Vagina (tissue), 2 donors: ENCODE results near the gene VDAC1. TPM values are rescaled to one million over a fixed set of nuclear protein-coding genes. Genes with fewer than 3 reads are reported as not detected.

Experiments used
- DNase-seq, 2 donors: peaks; one replicate each; pipeline ENCODE4 v3.0.0-alpha.2; 2017; ENCODE audit errors: extremely low spot score in 2 of 2
- H3K27ac ChIP-seq: fragments of 200-600 bp; sonication (generic); one replicate; pipeline ENCODE4 v1.5.1; 2019
- H3K27me3 ChIP-seq: fragments of 200-600 bp; sonication (generic); one replicate; pipeline ENCODE4 v1.5.1; 2019
- H3K36me3 ChIP-seq, 2 donors: fragments of 200-600 bp; sonication (generic); one replicate each; pipeline ENCODE4 v1.5.1; 2017 to 2019
- H3K4me1 ChIP-seq: fragments of 200-600 bp; sonication (generic); one replicate; pipeline ENCODE4 v1.5.1; 2019
- H3K4me3 ChIP-seq, 2 donors: fragments of 200-600 bp; sonication (generic); 1 replicate in 1 of 2; 2 replicates in 1 of 2; pipeline ENCODE4 v1.5.1; 2016 to 2019
- H3K9me3 ChIP-seq: fragments of 200-600 bp; sonication (generic); one replicate; pipeline ENCODE4 v1.5.1; 2019
- CTCF ChIP-seq, 3 experiments: fragments of 450-650 bp in 2 of 3; fragments of 200-600 bp in 1 of 3; sonication (generic) in 1 of 3; IDR thresholded peaks; one replicate each; pipeline ENCODE4 v1.5.1; 2017 to 2019; ENCODE audit warnings: antibody characterized with exemption in 3 of 3, mild to moderate bottlenecking in 2 of 3, moderate library complexity in 2 of 3
- POLR2A ChIP-seq, 2 donors: fragments of 450-650 bp; IDR thresholded peaks; one replicate each; pipeline ENCODE4 v1.6.1; 2017; ENCODE audit warnings: antibody characterized with exemption in 2 of 2, mild to moderate bottlenecking in 2 of 2, moderate library complexity in 2 of 2
- POLR2AphosphoS5 ChIP-seq, 2 donors: sonication (generic); formaldehyde crosslinking; IDR thresholded peaks; one replicate each; pipeline ENCODE4 v1.9.0; 2017; ENCODE audit warnings: antibody characterized with exemption in 2 of 2, mild to moderate bottlenecking in 2 of 2, low read depth in 1 of 2; ENCODE audit not compliant: insufficient read depth in 1 of 2
- intact Hi-C: fragments of 100-400 bp; cut with DNase I; formaldehyde crosslinking; loops from one replicate; pipeline ENCODE4 v1.15.1; 2023
- total RNA-seq: library from RNA; depleted of rRNA; stranded (reverse); fragments of >200 nt; gene quantifications from one replicate; pipeline ENCODE4 v1.2.3, GENCODE V29; 2016

The VDAC1 gene
- total RNA-seq, 1 donor from 2014 or later = 95.3 TPM

- DNase-seq = no peak
- no peaks in the 10 kb centered on the region for H3K9me3 ChIP-seq
- TF ChIP-seq CTCF (IDR thresholded peaks at IDR 0.05) (no peak), POLR2A (IDR thresholded peaks at IDR 0.05) (no peak), POLR2AphosphoS5 (IDR thresholded peaks at IDR 0.05; ENCODE audit: insufficient read depth in 1 of 2, low read depth in 1 of 2) (no peak)
- H3K27me3 ChIP-seq = no peaks in the 10 kb centered on the region
- intact Hi-C loops = loop anchor here (5.0 kb wide), 1 partner anchor 98 kb away; no protein-coding TSS in a partner anchor
- no peaks in the 10 kb centered on the region for H3K36me3 ChIP-seq
- no peaks in the 10 kb centered on the region for H3K4me1 ChIP-seq
- no peak overlapping the region for H3K27ac ChIP-seq
- H3K4me3 ChIP-seq = no peak overlapping the region
Measured at GRCh38 chr5:134043793-134044792, 39.3 kb upstream of the VDAC1 start.

- no peak for DNase-seq
- no peaks in the 10 kb centered on the region for H3K4me1 ChIP-seq
- no peaks in the 10 kb centered on the region for H3K36me3 ChIP-seq
- intact Hi-C loops = loop anchor here (5.0 kb wide), 1 partner anchor 101 kb away; no protein-coding TSS in a partner anchor
- H3K4me3 ChIP-seq = no peak overlapping the region
- no peak overlapping the region for H3K27ac ChIP-seq
- TF ChIP-seq POLR2A (IDR thresholded peaks at IDR 0.05) (no peak), POLR2AphosphoS5 (IDR thresholded peaks at IDR 0.05; ENCODE audit: insufficient read depth in 1 of 2, low read depth in 1 of 2) (no peak), CTCF (IDR thresholded peaks at IDR 0.05) (no peak)
- H3K27me3 ChIP-seq = no peaks in the 10 kb centered on the region
- H3K9me3 ChIP-seq = no peaks in the 10 kb centered on the region
Measured at GRCh38 chr5:134041570-134042411, 37.0 kb upstream of the VDAC1 start.

- H3K9me3 ChIP-seq = no peaks in the 10 kb centered on the region
- DNase-seq = no peak
- no peak overlapping the region for H3K4me3 ChIP-seq
- TF ChIP-seq POLR2AphosphoS5 (IDR thresholded peaks at IDR 0.05; ENCODE audit: insufficient read depth in 1 of 2, low read depth in 1 of 2) = no peak
- no peak for TF ChIP-seq CTCF (IDR thresholded peaks at IDR 0.05)
- TF ChIP-seq POLR2A (IDR thresholded peaks at IDR 0.05) = no peak
- H3K36me3 ChIP-seq = no peaks in the 10 kb centered on the region
- intact Hi-C loops = no loop called here
- no peaks in the 10 kb centered on the region for H3K4me1 ChIP-seq
- H3K27ac ChIP-seq = no peak overlapping the region
- H3K27me3 ChIP-seq = no peaks in the 10 kb centered on the region
Measured at GRCh38 chr5:134038138-134038537, 33.4 kb upstream of the VDAC1 start.

- H3K4me3 ChIP-seq = no peak overlapping the region
- intact Hi-C loops = no loop called here
- TF ChIP-seq CTCF (IDR thresholded peaks at IDR 0.05) (no peak), POLR2AphosphoS5 (IDR thresholded peaks at IDR 0.05; ENCODE audit: insufficient read depth in 1 of 2, low read depth in 1 of 2) (no peak), POLR2A (IDR thresholded peaks at IDR 0.05) (no peak)
Measured at GRCh38 chr5:134037160-134037559, 32.4 kb upstream of the VDAC1 start.

More at GRCh38 chr5:134037160-134037559, 32.4 kb upstream of the VDAC1 start:
- H3K4me1 ChIP-seq = no peaks in the 10 kb centered on the region
- H3K27ac ChIP-seq = no peak overlapping the region
- H3K27me3 ChIP-seq = no peaks in the 10 kb centered on the region
- H3K9me3 ChIP-seq = no peaks in the 10 kb centered on the region
- H3K36me3 ChIP-seq = no peaks in the 10 kb centered on the region
- no peak for DNase-seq
